ENCODE results near the gene CKAP5. TPM values are rescaled to one million over a fixed set of nuclear protein-coding genes. Genes with fewer than 3 reads are reported as not detected.
"Not testable (repeated sequence)": the region's sequence is repeated elsewhere in the genome, so short reads cannot be mapped to it uniquely, and the experiment has no call there.

Gene CKAP5
- total RNA-seq, 1 experiment from 2014 or later = 221 TPM

DNA sequence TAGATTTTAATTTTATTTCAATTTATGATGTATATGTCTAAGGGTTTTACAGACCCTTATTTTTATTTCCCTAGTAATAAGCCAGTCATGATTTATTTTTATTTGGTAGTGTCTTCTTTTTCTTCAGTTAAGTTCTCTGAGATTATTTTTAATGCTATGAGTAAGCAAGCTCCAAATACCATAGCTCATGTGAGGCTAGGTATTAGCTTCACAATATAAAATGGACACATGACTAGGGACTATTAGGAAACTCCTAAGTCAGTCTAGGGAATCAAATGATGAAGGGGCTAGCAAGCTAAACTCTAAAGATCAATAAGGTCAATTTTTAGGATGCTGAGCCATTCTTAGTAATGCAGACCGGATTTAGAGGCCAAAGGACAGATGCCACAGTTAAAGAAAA, 45.9 kb downstream of the CKAP5 start:
- no peaks in the 10 kb centered on the region for H3K27me3 ChIP-seq (replicated peaks; ENCODE audit: control insufficient read depth, insufficient read depth, low read length)
- ChIA-PET POLR2A (no interaction called here), CTCF (no interaction called here)
- H3K9me3 ChIP-seq = no peaks in the 10 kb centered on the region
- Mint-ChIP-seq H3K4me1 (ENCODE audit: low read depth, unreplicated experiment) (no peaks in the 10 kb centered on the region), H3K9me3 (ENCODE audit: unreplicated experiment) (no peaks in the 10 kb centered on the region), H3K4me3 (ENCODE audit: unreplicated experiment) (no peak overlapping the region), H3K27ac (ENCODE audit: unreplicated experiment) (no peak overlapping the region), H3K27me3 (ENCODE audit: insufficient read depth, unreplicated experiment) (no peaks in the 10 kb centered on the region), H3K36me3 (ENCODE audit: insufficient read depth, unreplicated experiment) (peaks cover 80% of the 10 kb centered on the region)
- no peaks in the 10 kb centered on the region for H3K4me1 ChIP-seq
- H3K36me3 ChIP-seq (ENCODE audit: control insufficient read depth, insufficient read depth, low read length) = peaks cover 2% of the 10 kb centered on the region; the same call in 1 of the 2 replicates
- no peak overlapping the region for H3K4me3 ChIP-seq (ENCODE audit: low read depth, low read length)
- no peak for DNase-seq
- intact Hi-C loops (cut with micrococcal nuclease; ENCODE audit: unreplicated experiment) = no loop called here
- TF ChIP-seq, protein P1, sequence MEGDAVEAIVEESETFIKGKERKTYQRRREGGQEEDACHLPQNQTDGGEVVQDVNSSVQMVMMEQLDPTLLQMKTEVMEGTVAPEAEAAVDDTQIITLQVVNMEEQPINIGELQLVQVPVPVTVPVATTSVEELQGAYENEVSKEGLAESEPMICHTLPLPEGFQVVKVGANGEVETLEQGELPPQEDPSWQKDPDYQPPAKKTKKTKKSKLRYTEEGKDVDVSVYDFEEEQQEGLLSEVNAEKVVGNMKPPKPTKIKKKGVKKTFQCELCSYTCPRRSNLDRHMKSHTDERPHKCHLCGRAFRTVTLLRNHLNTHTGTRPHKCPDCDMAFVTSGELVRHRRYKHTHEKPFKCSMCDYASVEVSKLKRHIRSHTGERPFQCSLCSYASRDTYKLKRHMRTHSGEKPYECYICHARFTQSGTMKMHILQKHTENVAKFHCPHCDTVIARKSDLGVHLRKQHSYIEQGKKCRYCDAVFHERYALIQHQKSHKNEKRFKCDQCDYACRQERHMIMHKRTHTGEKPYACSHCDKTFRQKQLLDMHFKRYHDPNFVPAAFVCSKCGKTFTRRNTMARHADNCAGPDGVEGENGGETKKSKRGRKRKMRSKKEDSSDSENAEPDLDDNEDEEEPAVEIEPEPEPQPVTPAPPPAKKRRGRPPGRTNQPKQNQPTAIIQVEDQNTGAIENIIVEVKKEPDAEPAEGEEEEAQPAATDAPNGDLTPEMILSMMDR (IDR thresholded peaks at IDR 0.05; ENCODE audit: insufficient read depth in 1 of 2, low read depth in 1 of 2, low read length in 1 of 2, severe bottlenecking in 1 of 2, unreplicated experiment in 1 of 2) = no peak
- no TSS peak for BruUV-seq (replicated peaks)

DNA sequence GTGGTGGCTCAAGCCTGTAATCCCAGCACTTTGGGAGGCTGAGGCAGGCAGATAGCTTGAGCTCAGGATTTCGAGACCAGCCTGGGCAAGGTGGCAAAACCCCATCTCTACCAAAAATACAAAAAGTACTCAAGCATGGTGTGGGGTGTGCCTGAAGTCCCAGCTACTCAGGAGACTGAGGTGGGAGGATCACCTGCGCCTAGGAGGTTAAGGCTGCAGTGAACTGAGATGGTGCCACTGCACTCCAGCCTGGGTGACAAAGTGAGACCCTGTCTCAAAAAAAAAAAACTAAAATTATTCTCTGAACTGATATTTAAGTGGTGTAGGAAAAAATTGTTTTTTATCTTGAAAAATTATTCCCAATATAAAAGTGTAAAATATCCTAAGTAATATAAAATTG, 46.4 kb downstream of the CKAP5 start:
- H3K4me1 Mint-ChIP-seq (ENCODE audit: low read depth, unreplicated experiment); BruUV-seq (replicated peaks); H3K9me3 Mint-ChIP-seq (ENCODE audit: unreplicated experiment); H3K27me3 Mint-ChIP-seq (ENCODE audit: insufficient read depth, unreplicated experiment); CTCF ChIA-PET; intact Hi-C loops (cut with micrococcal nuclease; ENCODE audit: unreplicated experiment); DNase-seq; H3K4me3 Mint-ChIP-seq (ENCODE audit: unreplicated experiment); H3K4me1 ChIP-seq; H3K4me3 ChIP-seq (ENCODE audit: low read depth, low read length); H3K36me3 ChIP-seq (ENCODE audit: control insufficient read depth, insufficient read depth, low read length); H3K27me3 ChIP-seq (replicated peaks; ENCODE audit: control insufficient read depth, insufficient read depth, low read length); H3K27ac Mint-ChIP-seq (ENCODE audit: unreplicated experiment); H3K9me3 ChIP-seq; POLR2A ChIA-PET: not testable (repeated sequence)
- H3K36me3 Mint-ChIP-seq (ENCODE audit: insufficient read depth, unreplicated experiment) = peaks cover 80% of the 10 kb centered on the region

DNA sequence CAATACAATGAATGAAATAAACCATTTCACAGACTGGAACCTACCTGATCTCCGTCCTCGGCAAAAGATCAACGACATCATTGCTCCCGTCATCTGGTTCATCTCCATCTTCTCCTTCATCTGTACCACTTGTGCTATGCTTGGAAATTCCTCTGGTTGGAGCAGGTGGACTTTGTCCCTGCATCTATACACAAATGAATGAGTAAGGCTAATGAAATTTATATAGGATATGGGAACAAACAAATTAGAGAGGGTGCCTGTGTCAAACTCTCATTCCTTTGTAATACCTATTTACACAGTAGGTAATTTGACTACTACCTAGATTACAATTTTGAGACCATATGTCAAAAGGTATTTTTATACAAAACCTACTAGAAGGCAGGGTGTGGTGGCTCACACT, 67.7 kb downstream of the CKAP5 start:
- Histone ChIP-seq H3K27me3 (replicated peaks; ENCODE audit: control insufficient read depth, insufficient read depth, low read length) (no peaks in the 10 kb centered on the region), H3K4me3 (ENCODE audit: low read depth, low read length) (no peak overlapping the region), H3K9me3 (no peaks in the 10 kb centered on the region), H3K36me3 (ENCODE audit: control insufficient read depth, insufficient read depth, low read length) (peaks cover 12% of the 10 kb centered on the region), H3K4me1 (peaks cover 22% of the 10 kb centered on the region)
- peak overlapping the region; percentile 72 for H3K27ac Mint-ChIP-seq (ENCODE audit: unreplicated experiment)
- H3K9me3 Mint-ChIP-seq (ENCODE audit: unreplicated experiment) = no peaks in the 10 kb centered on the region
- peak; percentile 53 to 60 for DNase-seq
- ChIA-PET CTCF (no interaction called here), POLR2A (no interaction called here)
- intact Hi-C loops (cut with micrococcal nuclease; ENCODE audit: unreplicated experiment) = no loop called here
- peaks cover 91% of the 10 kb centered on the region for H3K36me3 Mint-ChIP-seq (ENCODE audit: insufficient read depth, unreplicated experiment)
- TF ChIP-seq, protein P1 (IDR thresholded peaks at IDR 0.05; ENCODE audit: insufficient read depth in 1 of 2, low read depth in 1 of 2, low read length in 1 of 2, severe bottlenecking in 1 of 2, unreplicated experiment in 1 of 2) = no peak
- BruUV-seq (replicated peaks) = no TSS peak
- H3K4me3 Mint-ChIP-seq (ENCODE audit: unreplicated experiment) = no peak overlapping the region
- H3K27me3 Mint-ChIP-seq (ENCODE audit: insufficient read depth, unreplicated experiment) = no peaks in the 10 kb centered on the region
- H3K4me1 Mint-ChIP-seq (ENCODE audit: low read depth, unreplicated experiment) = peaks cover 22% of the 10 kb centered on the region

DNA sequence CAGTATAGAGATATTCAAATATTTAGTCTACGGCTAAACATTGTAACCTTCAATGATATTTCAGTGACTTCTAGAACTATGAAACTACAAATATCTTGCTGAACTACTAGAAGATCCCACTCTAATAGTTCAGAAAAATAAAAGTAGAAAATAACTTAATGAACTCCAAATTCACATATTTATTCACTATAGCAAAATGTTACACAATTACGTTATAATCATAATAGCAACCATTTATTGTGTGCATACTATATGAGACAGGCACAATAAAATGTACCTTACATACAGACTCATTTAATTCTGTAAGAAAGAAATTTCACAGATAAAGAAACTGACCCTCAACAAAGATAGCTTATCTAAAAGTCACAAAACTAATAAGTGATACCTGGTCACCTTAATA, 69.2 kb downstream of the CKAP5 start:
- Histone ChIP-seq H3K27me3 (replicated peaks; ENCODE audit: control insufficient read depth, insufficient read depth, low read length) (no peaks in the 10 kb centered on the region), H3K4me3 (ENCODE audit: low read depth, low read length) (no peak overlapping the region), H3K36me3 (ENCODE audit: control insufficient read depth, insufficient read depth, low read length) (peaks cover 11% of the 10 kb centered on the region), H3K4me1 (peaks cover 22% of the 10 kb centered on the region), H3K9me3 (no peaks in the 10 kb centered on the region)
- POLR2A ChIA-PET = no interaction called here
- Mint-ChIP-seq H3K36me3 (ENCODE audit: insufficient read depth, unreplicated experiment) (peaks cover 92% of the 10 kb centered on the region), H3K4me1 (ENCODE audit: low read depth, unreplicated experiment) (peaks cover 22% of the 10 kb centered on the region), H3K4me3 (ENCODE audit: unreplicated experiment) (no peak overlapping the region), H3K9me3 (ENCODE audit: unreplicated experiment) (no peaks in the 10 kb centered on the region), H3K27me3 (ENCODE audit: insufficient read depth, unreplicated experiment) (no peaks in the 10 kb centered on the region), H3K27ac (ENCODE audit: unreplicated experiment) (no peak overlapping the region)
- intact Hi-C loops (cut with micrococcal nuclease; ENCODE audit: unreplicated experiment) = no loop called here
- BruUV-seq (replicated peaks) = no TSS peak
- CTCF ChIA-PET = no interaction called here
- TF ChIP-seq, protein P1 (IDR thresholded peaks at IDR 0.05; ENCODE audit: insufficient read depth in 1 of 2, low read depth in 1 of 2, low read length in 1 of 2, severe bottlenecking in 1 of 2, unreplicated experiment in 1 of 2) = no peak
- no peak for DNase-seq

Data from Caco-2 (cell line).